Vagina (tissue), 2 donors: ENCODE data around the gene FAM131B.

Source experiments
- POLR2A ChIP-seq, 2 donors: fragments of 450-650 bp; IDR thresholded peaks; one replicate each; pipeline ENCODE4 v1.6.1; 2017; ENCODE audit warnings: antibody characterized with exemption in 2 of 2, mild to moderate bottlenecking in 2 of 2, moderate library complexity in 2 of 2
- POLR2AphosphoS5 ChIP-seq, 2 donors: sonication (generic); formaldehyde crosslinking; IDR thresholded peaks; one replicate each; pipeline ENCODE4 v1.9.0; 2017; ENCODE audit warnings: antibody characterized with exemption in 2 of 2, mild to moderate bottlenecking in 2 of 2, low read depth in 1 of 2; ENCODE audit not compliant: insufficient read depth in 1 of 2
- TF ChIP-seq, protein P1 (sequence below), 3 experiments: fragments of 450-650 bp in 2 of 3; fragments of 200-600 bp in 1 of 3; sonication (generic) in 1 of 3; IDR thresholded peaks; one replicate each; pipeline ENCODE4 v1.5.1; 2017 to 2019; ENCODE audit warnings: antibody characterized with exemption in 3 of 3, mild to moderate bottlenecking in 2 of 3, moderate library complexity in 2 of 3

- TF ChIP-seq, protein P1, sequence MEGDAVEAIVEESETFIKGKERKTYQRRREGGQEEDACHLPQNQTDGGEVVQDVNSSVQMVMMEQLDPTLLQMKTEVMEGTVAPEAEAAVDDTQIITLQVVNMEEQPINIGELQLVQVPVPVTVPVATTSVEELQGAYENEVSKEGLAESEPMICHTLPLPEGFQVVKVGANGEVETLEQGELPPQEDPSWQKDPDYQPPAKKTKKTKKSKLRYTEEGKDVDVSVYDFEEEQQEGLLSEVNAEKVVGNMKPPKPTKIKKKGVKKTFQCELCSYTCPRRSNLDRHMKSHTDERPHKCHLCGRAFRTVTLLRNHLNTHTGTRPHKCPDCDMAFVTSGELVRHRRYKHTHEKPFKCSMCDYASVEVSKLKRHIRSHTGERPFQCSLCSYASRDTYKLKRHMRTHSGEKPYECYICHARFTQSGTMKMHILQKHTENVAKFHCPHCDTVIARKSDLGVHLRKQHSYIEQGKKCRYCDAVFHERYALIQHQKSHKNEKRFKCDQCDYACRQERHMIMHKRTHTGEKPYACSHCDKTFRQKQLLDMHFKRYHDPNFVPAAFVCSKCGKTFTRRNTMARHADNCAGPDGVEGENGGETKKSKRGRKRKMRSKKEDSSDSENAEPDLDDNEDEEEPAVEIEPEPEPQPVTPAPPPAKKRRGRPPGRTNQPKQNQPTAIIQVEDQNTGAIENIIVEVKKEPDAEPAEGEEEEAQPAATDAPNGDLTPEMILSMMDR (IDR thresholded peaks at IDR 0.05) = no peak
- TF ChIP-seq POLR2AphosphoS5 (IDR thresholded peaks at IDR 0.05; ENCODE audit: insufficient read depth in 1 of 2, low read depth in 1 of 2) (no peak), POLR2A (IDR thresholded peaks at IDR 0.05) (no peak)
Observed at GRCh38 chr7:143322760-143323633, 39.5 kb downstream of the FAM131B start.
